ENCODE results near the gene RPS6KA2.

- no peak for TF ChIP-seq CTCF (IDR thresholded peaks at IDR 0.05)
- no peak for TF ChIP-seq POLR2A (IDR thresholded peaks at IDR 0.05)
Measured at GRCh38 chr6:166507380-166507779, 119.7 kb downstream of the RPS6KA2 start.

All from Peyer's patch (tissue), 4 donors.